Ovary (tissue), 9 donors: Measurements from ENCODE around the gene DNAI1. TPM values are rescaled to one million over a fixed set of nuclear protein-coding genes. Genes with fewer than 3 reads are reported as not detected.

ENCODE experiments used
- DNase-seq, 5 donors: peaks; one replicate each; pipeline ENCODE4 v3.0.0-alpha.2; 2019 to 2020
- H3K27ac ChIP-seq, 2 donors: fragments of 200-600 bp; one replicate each; pipeline versions ENCODE4 v1.5.1 to v1.8.0; 2019 to 2022
- H3K27me3 ChIP-seq: fragments of 200-600 bp; one replicate; pipeline ENCODE4 v1.8.0; 2022
- H3K36me3 ChIP-seq: fragments of 200-600 bp; sonication (generic); one replicate; pipeline ENCODE4 v1.5.1; 2019
- H3K4me1 ChIP-seq: one replicate; pipeline ENCODE4 v1.8.1; 2013; ENCODE audit warnings: mild to moderate bottlenecking, moderate library complexity; ENCODE audit not compliant: insufficient read depth
- H3K4me3 ChIP-seq: fragments of 200-600 bp; sonication (generic); one replicate; pipeline ENCODE4 v1.5.1; 2017
- H3K9me3 ChIP-seq, 2 donors: fragments of 200-600 bp in 1 of 2; sonication (generic) in 1 of 2; one replicate each; pipeline versions ENCODE4 v1.5.1 to v1.8.1; 2013 to 2019; ENCODE audit warnings: mild to moderate bottlenecking in 1 of 2, moderate library complexity in 1 of 2
- EP300 ChIP-seq: sonication (generic); formaldehyde crosslinking; IDR thresholded peaks from one replicate; pipeline ENCODE4 v1.6.1; 2017; ENCODE audit warnings: antibody characterized with exemption
- POLR2A ChIP-seq: fragments of 450-650 bp; IDR thresholded peaks from one replicate; pipeline ENCODE4 v1.6.1; 2017; ENCODE audit warnings: antibody characterized with exemption, mild to moderate bottlenecking, moderate library complexity
- WGBS, 3 donors: extraction: QIAGEN DNeasy Blood & Tissue Kit in 1 of 3; methylation state at CpG; one replicate each; pipeline versions ENCODE4 v1.1.5 to v1.1.7; 2013 to 2017; 5-methylcytosine and 5-hydroxymethylcytosine counted together
- intact Hi-C, 4 donors: fragments of 100-400 bp; cut with DNase I; formaldehyde crosslinking; loops; one replicate each; pipeline versions ENCODE4 v1.11.0 to v1.15.1; 2022 to 2023
- polyA plus RNA-seq, 2 donors: library from polyadenylated mRNA; stranded (reverse); fragments of 200-250 nt in 1 of 2; fragments of 350-450 nt in 1 of 2; fragmentation: Illumina TruSeq in 1 of 2; extraction: RNeasy Lipid Tissue Mini Kit (QIAGEN cat#74804) in 1 of 2; gene quantifications; one replicate each; pipeline ENCODE4 v1.2.3, GENCODE V29; 2013 to 2014
- total RNA-seq, 7 donors: library from RNA; depleted of rRNA in 2 of 7; stranded (reverse); fragments of >200 nt in 2 of 7; fragmentation: NEBNext Ultra II Directional in 3 of 7; extraction: Animal tissue kit (Norgen Biotek cat#: 25700) in 3 of 7; gene quantifications; one replicate each; pipeline versions ENCODE4 v1.1.0 to v1.2.4, GENCODE V29; 2016 to 2023
- TF ChIP-seq, protein P1 (sequence below), 3 donors: fragments of 450-650 bp in 2 of 3; fragments of 200-600 bp in 1 of 3; IDR thresholded peaks; one replicate each; pipeline versions ENCODE4 v1.5.1 to v1.8.0; 2016 to 2022; ENCODE audit warnings: antibody characterized with exemption in 3 of 3, mild to moderate bottlenecking in 1 of 3
- donor health status: DM: no; HTN: no; CAD: no; lungs with moderate emphysema.
- donor health status: DM: no; HTN: no; CAD: no.
- donor health status: Bipolar disorder and iron deficiency.
- donor health status: DM: yes; HTN: yes; CAD: no.
- donor health status: DM: no; HTN: no; CAD: no.
- donor health status: DM: yes; HTN: yes; CAD: no.

The DNAI1 gene
- total and polyA plus RNA-seq, 9 donors, result 0.10 to 26.1 (median 1.9) TPM; not detected in 3

DNA sequence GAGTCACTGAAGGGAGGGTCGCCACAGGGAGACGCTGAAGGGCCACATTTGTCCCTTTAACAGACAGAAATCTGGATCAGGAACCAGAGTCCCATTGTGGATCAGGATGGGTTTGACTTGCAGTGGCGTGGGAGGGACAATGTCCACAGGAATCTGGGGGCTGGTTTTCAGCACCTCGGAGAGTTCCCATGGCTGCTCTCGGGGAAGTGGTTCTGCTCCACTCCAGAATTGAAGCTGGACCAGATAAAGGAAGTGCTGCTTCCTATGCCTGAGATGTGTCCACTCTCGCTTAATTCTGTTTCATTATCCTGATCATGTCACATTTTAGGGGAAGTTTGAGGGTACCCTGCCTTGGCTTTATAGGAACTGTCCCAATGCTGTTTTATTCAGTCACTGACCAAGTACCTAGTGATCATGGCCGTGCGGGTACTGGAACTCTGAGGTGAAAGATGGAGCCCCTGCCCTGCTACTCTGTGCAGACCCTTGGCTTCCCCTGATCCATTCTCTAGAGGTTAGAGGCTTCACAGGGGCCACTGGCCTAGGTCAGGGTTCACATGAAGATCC, 35.4 kb downstream of the DNAI1 start:
- TF ChIP-seq EP300 (no peak), POLR2A (no peak)
- TF ChIP-seq, protein P1, sequence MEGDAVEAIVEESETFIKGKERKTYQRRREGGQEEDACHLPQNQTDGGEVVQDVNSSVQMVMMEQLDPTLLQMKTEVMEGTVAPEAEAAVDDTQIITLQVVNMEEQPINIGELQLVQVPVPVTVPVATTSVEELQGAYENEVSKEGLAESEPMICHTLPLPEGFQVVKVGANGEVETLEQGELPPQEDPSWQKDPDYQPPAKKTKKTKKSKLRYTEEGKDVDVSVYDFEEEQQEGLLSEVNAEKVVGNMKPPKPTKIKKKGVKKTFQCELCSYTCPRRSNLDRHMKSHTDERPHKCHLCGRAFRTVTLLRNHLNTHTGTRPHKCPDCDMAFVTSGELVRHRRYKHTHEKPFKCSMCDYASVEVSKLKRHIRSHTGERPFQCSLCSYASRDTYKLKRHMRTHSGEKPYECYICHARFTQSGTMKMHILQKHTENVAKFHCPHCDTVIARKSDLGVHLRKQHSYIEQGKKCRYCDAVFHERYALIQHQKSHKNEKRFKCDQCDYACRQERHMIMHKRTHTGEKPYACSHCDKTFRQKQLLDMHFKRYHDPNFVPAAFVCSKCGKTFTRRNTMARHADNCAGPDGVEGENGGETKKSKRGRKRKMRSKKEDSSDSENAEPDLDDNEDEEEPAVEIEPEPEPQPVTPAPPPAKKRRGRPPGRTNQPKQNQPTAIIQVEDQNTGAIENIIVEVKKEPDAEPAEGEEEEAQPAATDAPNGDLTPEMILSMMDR (IDR thresholded peaks at IDR 0.05), result no peak
- 29 to 35% (median 32%) methylated on average over 8 of the region's 8 CpGs for WGBS, 3 donors
- H3K27ac ChIP-seq, result no peak overlapping the region
- no peaks in the 10 kb centered on the region for H3K36me3 ChIP-seq
- no peak overlapping the region for H3K4me3 ChIP-seq
- DNase-seq, result peak; percentile 30 to 69 (median 60)
- intact Hi-C loops, result no loop called here
- H3K27me3 ChIP-seq, result no peaks in the 10 kb centered on the region
- H3K9me3 ChIP-seq, result no peaks in the 10 kb centered on the region
- no peaks in the 10 kb centered on the region for H3K4me1 ChIP-seq

DNA sequence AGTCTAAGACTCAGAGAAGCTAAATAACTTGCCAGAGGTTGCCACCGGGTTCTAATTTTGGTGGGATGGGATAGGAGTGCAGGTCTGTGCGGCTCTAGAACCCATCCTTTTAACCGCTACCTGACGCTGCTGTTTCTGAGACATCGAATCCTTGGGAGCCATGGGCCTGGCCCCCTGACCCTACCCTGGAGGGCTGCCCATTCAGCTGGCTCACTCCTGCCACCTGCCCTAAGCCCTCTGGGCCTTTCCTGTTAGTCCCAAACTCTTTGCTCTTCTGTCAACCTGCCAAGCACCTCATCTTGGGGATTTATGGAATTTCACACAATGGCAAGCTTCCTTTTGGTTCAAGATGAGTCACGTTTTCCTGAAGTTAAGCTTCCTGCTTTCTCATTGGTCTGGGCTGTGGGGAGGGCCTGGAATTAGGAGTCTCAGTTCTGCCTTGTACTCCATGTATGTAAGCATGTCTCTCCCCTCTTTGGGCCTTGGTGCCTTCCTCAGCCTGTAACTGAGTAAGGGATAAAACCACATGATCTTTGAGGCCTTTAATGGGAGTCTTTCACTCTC, 37.6 kb downstream of the DNAI1 start:
- no peaks in the 10 kb centered on the region for H3K27me3 ChIP-seq
- DNase-seq, result no peak
- no peak overlapping the region for H3K27ac ChIP-seq
- no peaks in the 10 kb centered on the region for H3K4me1 ChIP-seq
- H3K36me3 ChIP-seq, result no peaks in the 10 kb centered on the region
- TF ChIP-seq, protein P1 (IDR thresholded peaks at IDR 0.05), result no peak
- no peak for TF ChIP-seq POLR2A
- no peak for TF ChIP-seq EP300
- H3K9me3 ChIP-seq, result no peaks in the 10 kb centered on the region
- 75 to 85% (median 82%) methylated on average over 6 of the region's 6 CpGs for WGBS, 3 donors
- H3K4me3 ChIP-seq, result no peak overlapping the region
- intact Hi-C loops, result no loop called here

DNA sequence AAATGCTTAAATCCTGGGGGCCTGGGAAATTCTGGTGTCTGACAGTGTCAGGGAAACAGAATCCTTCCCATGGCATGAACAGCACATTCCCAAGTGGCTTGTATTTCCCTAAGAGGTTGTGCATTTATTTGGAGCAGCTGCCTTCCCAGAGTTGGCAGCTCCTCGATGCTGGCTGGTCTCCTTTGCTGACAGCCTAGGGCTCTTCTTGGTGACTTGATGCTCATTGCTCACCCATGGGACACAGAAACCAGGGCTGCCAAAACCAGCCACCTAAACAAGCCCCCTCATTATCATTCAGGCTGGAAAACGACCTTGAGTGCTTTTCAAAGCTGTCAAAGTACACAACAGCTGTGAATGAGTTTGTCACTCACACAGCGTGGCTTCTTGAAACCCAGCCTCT, 39.9 kb downstream of the DNAI1 start:
- Histone ChIP-seq H3K27ac (no peak overlapping the region), H3K4me1 (peaks cover 5% of the 10 kb centered on the region), H3K27me3 (no peaks in the 10 kb centered on the region), H3K9me3 (no peaks in the 10 kb centered on the region), H3K36me3 (no peaks in the 10 kb centered on the region), H3K4me3 (no peak overlapping the region)
- intact Hi-C loops, result no loop called here
- DNase-seq, result no peak
- TF ChIP-seq EP300, result no peak
- TF ChIP-seq, protein P1 (IDR thresholded peaks at IDR 0.05), result no peak
- TF ChIP-seq POLR2A, result no peak
- WGBS, 3 donors, result 42 to 44% (median 42%) methylated on average over 3 of the region's 3 CpGs

DNA sequence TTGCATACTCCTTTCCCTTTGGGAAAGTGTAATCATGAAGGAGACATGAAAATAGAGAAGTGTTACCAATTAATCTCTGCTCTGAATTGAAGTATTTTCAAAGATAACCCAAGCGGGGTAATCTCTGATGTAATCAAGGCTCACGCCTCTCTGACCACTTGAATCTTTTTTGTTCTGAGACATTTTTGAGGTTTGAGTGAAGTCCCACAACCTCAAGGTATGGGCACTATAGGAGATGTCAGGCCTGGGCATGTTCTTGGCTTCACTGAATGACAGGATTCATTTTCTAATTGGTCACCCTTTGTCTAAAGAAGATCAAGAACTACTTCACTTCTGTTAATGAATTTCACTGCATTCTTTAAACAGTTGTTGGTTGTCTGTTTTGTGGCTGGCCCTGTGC, 40.5 kb downstream of the DNAI1 start:
- Histone ChIP-seq H3K36me3 (no peaks in the 10 kb centered on the region), H3K27ac (no peak overlapping the region), H3K4me3 (no peak overlapping the region), H3K9me3 (no peaks in the 10 kb centered on the region), H3K27me3 (no peaks in the 10 kb centered on the region), H3K4me1 (peaks cover 5% of the 10 kb centered on the region)
- WGBS, 3 donors, result 83 to 87% (median 84%) methylated on average over 2 of the region's 2 CpGs
- intact Hi-C loops, result no loop called here
- TF ChIP-seq POLR2A, result no peak
- no peak for TF ChIP-seq EP300
- TF ChIP-seq, protein P1 (IDR thresholded peaks at IDR 0.05), result no peak
- no peak for DNase-seq
